WI38 (cell line): ENCODE data around the gene DTX3.
"Not testable (repeated sequence)": the region's sequence is repeated elsewhere in the genome, so short reads cannot be mapped to it uniquely, and the experiment has no call there.

Experiments
- H3K4me3 ChIP-seq: 2 replicates; pipeline ENCODE4 v1.5.1; 2011; ENCODE audit warnings: low read depth, mild to moderate bottlenecking, control low read depth, low read length
- TF ChIP-seq, protein P1 (sequence below): IDR thresholded peaks from 2 replicates; pipeline ENCODE4 v1.5.1; 2012; ENCODE audit warnings: low read depth, mild to moderate bottlenecking, control low read depth, low read length

DTX3 gene

DNA sequence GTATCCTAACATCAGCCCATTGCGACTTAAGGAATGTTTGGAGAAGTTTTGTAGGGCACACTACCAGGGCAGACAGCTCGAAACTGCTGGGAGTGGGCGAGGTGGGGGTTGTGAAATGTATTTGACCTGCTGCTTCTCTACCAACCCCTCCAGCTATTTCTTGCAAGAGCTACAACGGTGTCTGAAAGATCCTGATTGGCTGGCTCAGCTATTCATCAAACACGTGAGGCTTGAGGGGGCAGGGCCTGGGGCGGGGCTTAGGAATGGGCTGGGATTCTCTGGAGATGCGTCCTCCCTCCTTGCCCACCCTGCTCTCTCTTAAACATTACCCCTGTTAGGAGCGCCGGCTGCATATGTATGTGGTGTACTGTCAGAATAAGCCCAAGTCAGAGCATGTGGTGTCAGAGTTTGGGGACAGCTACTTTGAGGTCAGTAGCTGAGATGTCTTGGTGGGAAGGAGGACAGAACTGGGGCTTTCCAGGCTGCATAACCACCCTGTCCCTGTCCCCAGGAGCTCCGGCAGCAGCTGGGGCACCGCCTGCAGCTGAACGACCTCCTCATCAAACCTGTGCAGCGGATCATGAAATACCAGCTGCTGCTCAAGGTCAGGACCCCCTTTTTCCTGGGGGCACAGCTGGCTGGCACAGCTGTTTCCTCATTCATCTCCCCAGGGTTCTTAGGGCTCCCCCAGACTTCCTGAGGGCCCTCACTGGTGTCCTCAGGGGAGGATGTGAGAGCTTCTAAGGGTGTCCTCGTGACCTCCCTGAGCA lies 9.7 kb downstream of the DTX3 start:
- no peak overlapping the region for H3K4me3 ChIP-seq
- TF ChIP-seq, protein P1, sequence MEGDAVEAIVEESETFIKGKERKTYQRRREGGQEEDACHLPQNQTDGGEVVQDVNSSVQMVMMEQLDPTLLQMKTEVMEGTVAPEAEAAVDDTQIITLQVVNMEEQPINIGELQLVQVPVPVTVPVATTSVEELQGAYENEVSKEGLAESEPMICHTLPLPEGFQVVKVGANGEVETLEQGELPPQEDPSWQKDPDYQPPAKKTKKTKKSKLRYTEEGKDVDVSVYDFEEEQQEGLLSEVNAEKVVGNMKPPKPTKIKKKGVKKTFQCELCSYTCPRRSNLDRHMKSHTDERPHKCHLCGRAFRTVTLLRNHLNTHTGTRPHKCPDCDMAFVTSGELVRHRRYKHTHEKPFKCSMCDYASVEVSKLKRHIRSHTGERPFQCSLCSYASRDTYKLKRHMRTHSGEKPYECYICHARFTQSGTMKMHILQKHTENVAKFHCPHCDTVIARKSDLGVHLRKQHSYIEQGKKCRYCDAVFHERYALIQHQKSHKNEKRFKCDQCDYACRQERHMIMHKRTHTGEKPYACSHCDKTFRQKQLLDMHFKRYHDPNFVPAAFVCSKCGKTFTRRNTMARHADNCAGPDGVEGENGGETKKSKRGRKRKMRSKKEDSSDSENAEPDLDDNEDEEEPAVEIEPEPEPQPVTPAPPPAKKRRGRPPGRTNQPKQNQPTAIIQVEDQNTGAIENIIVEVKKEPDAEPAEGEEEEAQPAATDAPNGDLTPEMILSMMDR, result no peak

- no peak overlapping the region for H3K4me3 ChIP-seq
- TF ChIP-seq, protein P1, result no peak
These were observed 10.4 kb downstream of the DTX3 start for GRCh38 chr12:57614948-57615500.

- TF ChIP-seq, protein P1, result no peak
- no peak overlapping the region for H3K4me3 ChIP-seq
These were observed 11.0 kb downstream of the DTX3 start for GRCh38 chr12:57615637-57616036.

DNA sequence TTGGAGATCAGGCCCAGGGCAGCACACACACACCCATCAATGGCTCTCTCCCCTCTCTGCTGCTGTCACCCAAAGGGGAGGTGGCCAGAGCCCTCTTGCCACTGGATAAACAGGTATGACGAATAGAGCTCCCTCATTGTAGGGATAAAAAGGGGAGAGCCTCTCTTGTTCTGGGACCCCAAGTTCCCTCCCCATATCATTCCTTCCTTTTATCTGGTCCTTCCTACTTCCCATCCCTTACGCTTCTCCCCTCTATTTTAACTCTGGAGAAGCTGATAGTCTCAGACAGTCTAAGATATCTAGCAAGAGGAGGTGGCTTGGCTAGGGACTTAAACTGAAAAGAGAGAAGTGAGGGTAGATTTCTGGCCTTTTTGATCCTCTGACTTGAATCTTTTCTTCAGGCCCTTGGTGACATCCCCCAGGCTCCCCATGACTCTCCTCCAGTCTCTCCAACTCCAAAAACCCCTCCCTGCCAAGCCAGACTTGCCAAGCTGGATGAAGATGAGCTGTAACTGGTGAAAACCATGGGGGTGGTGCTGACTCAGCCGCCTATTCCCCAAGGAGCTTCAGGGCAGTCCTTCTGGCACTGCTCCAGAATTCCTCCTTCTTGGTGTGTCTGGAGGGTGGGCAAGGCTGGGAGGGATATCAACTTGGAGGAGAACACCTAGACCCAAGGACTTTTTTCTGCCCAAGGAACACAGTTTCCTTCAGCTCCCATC lies 11.9 kb downstream of the DTX3 start:
- TF ChIP-seq, protein P1, result no peak
- H3K4me3 ChIP-seq, result no peak overlapping the region

- H3K4me3 ChIP-seq, result no peak overlapping the region
- TF ChIP-seq, protein P1, result no peak
These were observed 13.3 kb downstream of the DTX3 start for GRCh38 chr12:57617942-57618341.

DNA sequence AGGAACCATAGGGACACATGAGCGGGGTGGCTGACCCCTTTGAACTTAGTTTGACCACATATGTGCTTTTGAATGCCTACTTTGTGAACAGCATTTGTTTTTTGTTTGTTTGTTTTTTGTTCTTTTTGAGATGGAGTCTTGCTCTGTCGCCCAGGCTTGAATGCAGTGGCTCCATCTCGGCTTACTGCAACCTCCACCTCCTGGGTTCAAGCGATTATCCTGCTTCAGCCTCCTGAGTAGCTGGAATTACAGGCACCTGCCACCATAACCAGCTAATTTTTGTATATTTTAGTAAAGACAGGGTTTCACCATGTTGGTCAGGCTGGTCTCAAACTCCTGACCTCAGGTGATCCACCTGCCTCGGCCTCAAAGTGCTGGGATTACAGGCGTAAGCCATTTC lies 13.8 kb downstream of the DTX3 start:
- H3K4me3 ChIP-seq, result not testable (repeated sequence)

- TF ChIP-seq, protein P1, result no peak
- no peak overlapping the region for H3K4me3 ChIP-seq
These were observed 14.4 kb downstream of the DTX3 start for GRCh38 chr12:57618966-57619433.
